HG03565 (cell line): Measurements from ENCODE around the gene SVIP.

ENCODE experiments used
- ATAC-seq: cut with Tn5 transposase; IDR thresholded peaks from one replicate; pipeline ENCODE4 v1.9.1; 2021; ENCODE audit warnings: mild to moderate bottlenecking, moderate library complexity; ENCODE audit not compliant: unreplicated experiment

Gene SVIP

DNA sequence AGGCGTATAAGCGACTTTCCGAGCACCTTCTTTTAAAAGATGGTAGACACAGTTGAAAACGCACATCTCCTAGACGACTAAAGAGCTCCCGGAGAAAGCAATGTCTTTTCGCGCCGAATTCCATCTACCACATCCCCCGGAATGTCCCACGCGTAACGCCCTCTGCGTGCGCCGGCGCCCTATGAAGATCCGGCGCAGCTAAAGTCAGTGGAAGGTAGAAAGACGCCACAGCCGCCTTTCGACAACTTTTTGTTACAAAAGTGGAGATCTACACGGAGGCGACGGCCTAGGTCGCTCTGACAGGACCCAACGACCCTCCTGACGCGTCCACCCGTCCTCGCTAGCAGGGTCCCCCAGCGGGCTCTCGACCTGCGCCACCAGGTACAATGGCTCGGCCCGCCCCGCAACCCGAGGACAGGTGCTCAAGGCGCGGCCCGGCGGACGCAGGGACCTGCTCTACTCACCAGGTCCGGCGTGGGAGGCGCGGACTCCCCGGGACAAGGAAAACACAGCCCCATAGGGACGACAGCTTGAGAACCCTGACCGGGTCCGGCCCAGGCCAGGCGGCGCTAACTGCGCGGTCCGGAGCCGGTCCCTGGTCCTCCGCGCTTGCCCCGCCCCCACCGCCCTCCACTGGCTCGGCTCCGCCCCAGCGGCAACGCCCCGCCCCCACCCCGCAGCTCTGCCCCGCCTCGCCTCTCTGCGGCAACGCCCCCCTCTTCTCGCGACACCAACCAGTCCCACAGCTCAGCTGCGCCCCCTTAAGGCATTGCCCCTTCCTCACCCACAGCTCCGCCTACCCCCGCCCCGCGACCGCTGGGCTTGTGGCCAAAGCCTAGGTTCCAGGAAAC lies at the start of gene SVIP:
TSS of gene SVIP (minus strand) at position 571 of the 851 bp plus-strand sequence. CDS start at position 518, 53 bp downstream.
- peak; percentile 93 for ATAC-seq

DNA sequence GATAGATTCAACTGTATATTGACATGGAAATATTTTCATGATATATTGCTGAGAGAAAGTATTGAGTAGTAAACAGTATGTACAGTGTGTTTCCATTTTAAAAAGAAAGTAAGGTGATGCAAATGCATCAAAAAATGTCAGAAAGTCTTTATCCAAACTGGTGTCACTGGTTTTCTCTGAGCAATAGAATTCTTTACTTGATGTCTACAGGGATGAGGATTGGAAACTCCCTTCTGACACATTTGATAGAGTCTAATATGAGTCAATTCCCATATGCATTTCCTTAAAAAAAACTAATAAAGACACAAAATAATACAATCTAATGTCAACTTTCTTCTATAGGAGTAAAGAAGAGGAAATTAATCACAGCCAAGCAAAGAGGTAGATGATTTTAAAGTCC lies 49.0 kb upstream of the SVIP start:
- ATAC-seq = no peak

- no peak for ATAC-seq
Observed at GRCh38 chr11:22878039-22878438, 48.4 kb upstream of the SVIP start.

GRCh38 chr11:22875869-22876473 lies 46.4 kb upstream of the SVIP start:
- ATAC-seq = peak; percentile 99

DNA sequence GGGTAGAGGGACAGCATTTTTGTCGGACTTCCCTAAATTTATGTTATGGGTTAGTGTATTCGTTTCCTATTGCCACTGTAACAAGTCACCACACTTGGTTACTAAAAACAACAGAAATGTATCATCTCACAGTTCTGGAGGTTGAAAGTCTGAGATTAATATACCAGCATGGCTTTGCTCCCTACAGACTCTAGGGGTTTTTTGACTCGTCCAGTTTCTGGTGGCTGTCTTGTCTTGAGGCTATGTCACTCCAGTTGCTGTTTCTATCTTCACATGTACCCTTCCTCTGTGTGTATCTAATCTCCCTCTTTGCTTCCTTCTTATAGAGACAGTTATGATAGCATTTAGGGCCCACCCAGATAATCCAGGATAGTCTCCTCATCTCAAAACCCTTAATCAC lies 39.7 kb upstream of the SVIP start:
- ATAC-seq = peak; percentile 65

- ATAC-seq = no peak
Observed at GRCh38 chr11:22860241-22860640, 30.6 kb upstream of the SVIP start, which contains the start of gene CCDC179. Gene CCDC179, minus strand, starts transcription at chr11:22860474. Its CDS starts 53 bp downstream, at chr11:22860421.

- no peak for ATAC-seq
Observed at GRCh38 chr11:22859756-22860155, 30.2 kb upstream of the SVIP start.

DNA sequence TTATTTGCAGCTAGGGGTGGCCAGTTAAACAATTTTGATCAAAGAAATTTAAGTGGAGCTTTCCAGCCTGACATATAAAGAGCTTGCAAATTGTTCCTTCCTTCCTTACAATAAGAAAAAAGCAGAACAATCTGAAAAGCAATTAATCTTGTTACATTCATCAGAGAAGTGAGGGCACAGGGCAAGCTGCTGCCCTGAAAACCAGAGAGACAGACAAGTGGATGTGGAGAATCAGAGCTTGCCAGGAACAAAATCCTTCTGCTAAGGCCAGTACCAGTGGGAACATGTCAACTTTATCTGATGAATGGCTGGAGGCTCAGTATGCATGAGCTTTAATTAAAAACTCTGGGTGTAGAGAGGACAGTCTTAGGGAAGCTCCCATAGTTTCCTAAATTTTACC lies 21.9 kb upstream of the SVIP start:
- no peak for ATAC-seq

GRCh38 chr11:22846726-22847125 lies 17.1 kb upstream of the SVIP start:
- no peak for ATAC-seq

DNA sequence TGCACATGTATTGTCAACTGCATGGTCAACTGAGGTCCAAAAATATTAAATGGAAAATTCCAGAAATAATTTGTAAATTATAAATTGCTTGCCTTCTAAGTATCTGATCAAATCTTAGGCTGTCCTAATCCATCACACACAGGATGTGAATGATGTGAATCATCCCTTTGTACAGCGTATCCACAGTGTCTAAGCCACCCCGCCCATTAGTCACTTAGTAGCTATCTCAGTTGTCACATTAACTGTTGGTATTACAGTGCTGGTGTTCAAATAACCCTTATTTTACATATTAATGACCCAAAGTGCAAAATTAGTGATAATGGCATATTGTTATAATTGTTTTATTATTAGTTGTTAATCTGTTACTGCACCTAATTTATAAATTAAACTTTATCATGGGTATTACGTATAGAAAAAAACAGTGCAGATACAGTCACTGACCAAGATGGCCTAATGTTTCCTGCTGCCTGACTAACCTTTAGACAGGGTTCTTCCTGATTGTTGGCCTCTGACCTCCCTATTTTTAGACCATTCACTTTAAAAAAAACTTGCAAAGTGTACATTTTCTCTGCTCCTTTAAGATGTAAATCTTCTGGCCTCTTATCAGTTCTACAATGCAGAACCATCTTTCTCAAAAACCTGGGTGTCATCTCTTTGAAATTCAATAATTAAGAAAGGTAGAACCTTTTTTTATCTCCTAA lies 2.9 kb upstream of the SVIP start:
- no peak for ATAC-seq

DNA sequence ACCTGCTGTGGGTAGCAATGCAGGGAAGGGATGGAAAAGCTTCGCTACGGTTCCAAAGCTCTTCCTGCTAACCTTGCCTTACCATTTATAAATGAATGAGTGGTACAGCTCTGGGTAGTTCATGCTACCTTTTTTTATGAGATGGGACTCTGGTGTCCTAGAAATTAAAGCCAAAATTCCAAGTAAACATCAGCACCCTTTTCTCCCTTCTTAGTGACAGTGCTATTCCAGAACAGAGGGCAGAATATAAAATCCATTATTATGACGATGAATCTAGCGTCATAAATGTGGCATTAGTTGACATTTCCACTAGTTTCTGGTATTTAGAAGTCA lies 447 bp upstream of the SVIP start:
- no peak for ATAC-seq

DNA sequence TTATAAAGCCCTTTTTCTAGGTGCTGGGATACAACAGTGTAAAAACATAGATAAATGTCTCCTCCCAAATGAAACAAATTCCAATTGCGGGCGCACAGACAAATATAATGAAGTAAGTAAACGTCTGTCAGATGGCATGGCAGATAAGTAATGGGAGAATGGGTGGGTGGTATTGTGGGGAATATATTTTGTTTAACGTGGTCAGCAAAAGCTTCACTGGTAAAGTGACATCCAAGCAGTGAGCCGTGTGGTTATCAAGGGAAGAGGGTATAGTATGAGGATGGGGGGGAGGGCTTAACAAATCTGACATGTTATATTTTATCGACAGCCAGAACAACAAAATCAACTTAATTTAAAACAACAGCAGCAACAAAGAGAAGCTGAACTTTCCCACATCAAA lies 1.2 kb downstream of the SVIP start:
- ATAC-seq = no peak

DNA sequence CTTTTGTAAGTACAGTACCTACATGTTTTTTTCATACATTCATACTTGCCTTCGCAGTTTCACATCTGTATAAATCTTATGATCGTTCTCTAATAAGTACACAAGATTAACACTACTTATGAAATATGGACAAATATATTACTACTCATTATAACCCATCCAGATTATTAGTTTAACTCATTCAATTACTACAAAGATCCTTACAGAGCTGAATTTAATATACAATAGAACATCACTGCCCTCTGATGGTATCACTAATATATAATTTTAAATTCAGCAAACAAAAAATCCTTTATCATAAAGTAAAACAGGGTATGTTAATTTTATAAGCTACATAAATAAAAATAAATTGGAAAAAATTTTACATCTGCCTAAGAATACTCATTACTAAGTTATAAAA lies 7.4 kb downstream of the SVIP start:
- ATAC-seq = no peak

GRCh38 chr11:22809893-22810292 lies 19.7 kb downstream of the SVIP start:
- ATAC-seq = no peak

GRCh38 chr11:22808571-22809197 lies 20.9 kb downstream of the SVIP start:
- peak; percentile 18 for ATAC-seq

DNA sequence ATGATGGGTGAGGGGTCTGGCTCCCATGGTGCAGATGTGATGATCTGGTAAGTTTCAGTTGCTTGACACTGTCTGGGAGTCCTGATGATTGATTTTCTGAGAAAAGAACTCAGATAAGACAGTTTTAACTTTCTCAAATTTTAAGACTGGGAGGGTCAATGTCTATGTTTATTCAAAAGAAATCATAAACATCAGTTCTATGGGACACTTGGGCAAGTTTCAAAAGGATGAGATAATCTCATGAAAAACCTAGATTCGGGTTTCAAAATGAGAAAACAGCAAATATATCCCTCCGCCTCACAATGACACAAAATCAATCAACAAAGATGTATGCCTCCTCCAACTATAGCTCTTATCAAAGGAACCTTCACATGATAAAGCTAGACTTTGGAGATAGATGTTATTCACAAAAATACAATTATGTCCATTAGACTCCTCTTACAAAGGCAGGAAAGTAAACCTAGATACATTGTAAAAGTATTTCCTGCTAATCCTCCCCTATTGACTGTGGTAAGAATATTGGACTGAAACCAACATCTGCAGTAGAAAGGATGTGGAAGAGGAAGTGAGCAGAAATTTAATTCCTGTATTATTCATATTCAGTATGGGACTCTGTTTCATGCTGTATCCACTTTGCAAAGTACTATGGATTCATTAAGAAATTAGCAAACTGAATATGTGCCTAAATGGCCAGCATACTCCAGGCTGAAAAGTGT lies 21.6 kb downstream of the SVIP start:
- peak; percentile 99 for ATAC-seq

DNA sequence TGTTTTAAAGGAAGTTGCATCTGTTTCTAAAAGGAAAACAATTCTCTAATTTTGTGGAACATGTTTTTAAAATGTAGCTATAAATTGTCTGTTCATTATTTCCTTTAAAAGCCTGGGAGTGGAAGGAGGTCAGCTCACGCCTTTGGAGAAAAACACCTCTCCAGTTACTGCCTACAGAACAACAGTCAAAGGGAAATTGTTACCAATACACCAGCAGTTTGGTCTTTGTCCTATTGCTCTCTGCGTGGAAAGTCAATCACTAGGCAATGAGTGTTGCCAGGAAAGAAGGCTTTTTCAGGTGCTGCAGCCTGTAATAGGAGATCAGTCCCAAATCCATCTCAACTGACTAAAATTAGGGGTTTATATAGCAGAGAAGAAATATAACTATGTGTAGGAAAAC lies 22.2 kb downstream of the SVIP start:
- no peak for ATAC-seq

- ATAC-seq = no peak
Observed at GRCh38 chr11:22802861-22803260, 26.7 kb downstream of the SVIP start.

DNA sequence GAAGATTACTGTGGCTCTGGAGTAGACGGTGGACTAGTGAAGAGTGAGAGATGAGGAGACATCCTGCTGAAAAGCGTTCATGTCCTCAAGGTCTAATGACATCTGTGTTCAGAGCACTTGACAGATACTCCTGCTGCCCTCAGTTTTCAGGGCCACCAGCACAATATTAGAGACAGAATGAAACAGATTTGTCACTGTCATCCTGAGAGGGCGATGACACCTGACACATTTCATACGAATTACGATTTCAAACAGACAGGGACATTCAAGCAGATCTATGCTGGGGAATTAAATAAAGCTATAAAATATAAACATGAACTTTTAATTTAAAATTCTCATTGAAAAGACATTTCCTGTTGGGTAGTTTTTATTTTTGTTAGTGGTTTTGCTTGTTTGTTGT lies 29.1 kb downstream of the SVIP start:
- ATAC-seq = no peak

DNA sequence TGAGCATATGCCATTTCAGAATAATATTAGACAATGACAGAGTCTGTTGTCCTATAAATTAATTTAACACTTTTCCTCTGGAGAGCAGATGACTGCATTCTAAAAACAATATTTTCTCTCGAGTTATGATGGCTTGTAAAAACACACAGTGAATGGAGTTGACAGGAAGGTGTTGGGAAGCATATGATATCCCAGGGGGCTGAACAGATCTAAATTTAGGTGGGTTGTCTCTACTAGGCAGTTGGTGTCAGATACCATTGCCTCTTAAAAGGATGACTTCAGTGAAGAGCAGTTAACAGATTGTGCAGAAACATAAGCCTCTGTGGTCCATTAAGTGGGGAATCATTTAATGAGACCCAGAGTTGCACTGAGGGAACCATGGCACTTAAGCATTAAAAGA lies 30.7 kb downstream of the SVIP start:
- no peak for ATAC-seq

GRCh38 chr11:22797047-22797446 lies 32.6 kb downstream of the SVIP start:
- ATAC-seq = no peak
